ENCODE measurements around the gene TIAM2.

TIAM2 gene

DNA sequence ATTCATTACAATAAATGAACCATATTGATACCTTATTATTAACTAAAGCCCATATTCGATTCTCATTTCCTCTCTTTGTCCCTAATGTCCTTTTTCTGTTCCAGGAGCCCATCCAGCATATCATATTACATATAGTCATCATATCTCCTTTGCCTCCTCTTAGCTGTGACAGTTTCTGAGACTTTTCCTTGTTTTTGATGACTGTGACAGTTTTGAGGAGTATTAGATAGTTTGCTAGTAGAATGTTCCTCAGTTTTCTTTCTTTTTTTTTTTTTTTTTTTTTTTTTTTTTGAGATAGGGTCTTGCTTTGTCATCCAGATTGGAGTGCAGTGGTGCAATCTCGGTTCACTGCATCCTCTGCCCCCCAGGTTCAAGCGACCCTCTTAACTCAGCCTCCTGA, 61.6 kb downstream of the TIAM2 start:
- no peaks in the 10 kb centered on the region for H3K9me3 Mint-ChIP-seq
- peaks cover 24% of the 10 kb centered on the region for H3K27me3 Mint-ChIP-seq
- H3K27ac Mint-ChIP-seq = no peak overlapping the region
- DNase-seq (no peak), ATAC-seq (no peak)
- H3K4me1 Mint-ChIP-seq = peaks cover 4% of the 10 kb centered on the region
- no peak overlapping the region for H3K4me3 Mint-ChIP-seq

DNA sequence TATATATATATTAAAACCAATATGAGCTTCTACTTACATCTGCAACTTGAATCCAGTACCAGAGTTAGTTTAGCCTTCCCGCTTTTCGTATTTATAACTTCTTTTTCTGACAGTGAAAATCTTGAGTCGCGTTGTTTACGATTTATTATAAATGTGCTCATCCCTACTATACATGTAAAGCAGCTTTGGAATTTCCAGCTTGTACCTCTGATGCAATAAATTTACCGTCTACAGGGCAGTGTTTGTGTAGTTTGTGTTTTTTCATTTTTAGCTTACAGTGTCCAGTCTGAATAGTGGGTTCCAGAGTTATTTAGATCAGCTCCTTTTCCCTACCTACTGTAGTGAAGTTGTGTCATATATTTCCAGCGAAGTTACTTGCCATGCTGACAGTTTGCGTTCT, 66.3 kb downstream of the TIAM2 start:
- peaks cover 18% of the 10 kb centered on the region for H3K27me3 Mint-ChIP-seq
- H3K9me3 Mint-ChIP-seq = peaks cover 0 to 5% of the 10 kb centered on the region in 2 donors
- no peak for DNase-seq
- no peaks in the 10 kb centered on the region for H3K4me1 Mint-ChIP-seq
- ATAC-seq = no peak
- H3K4me3 Mint-ChIP-seq = no peak overlapping the region
- H3K27ac Mint-ChIP-seq = no peak overlapping the region

DNA sequence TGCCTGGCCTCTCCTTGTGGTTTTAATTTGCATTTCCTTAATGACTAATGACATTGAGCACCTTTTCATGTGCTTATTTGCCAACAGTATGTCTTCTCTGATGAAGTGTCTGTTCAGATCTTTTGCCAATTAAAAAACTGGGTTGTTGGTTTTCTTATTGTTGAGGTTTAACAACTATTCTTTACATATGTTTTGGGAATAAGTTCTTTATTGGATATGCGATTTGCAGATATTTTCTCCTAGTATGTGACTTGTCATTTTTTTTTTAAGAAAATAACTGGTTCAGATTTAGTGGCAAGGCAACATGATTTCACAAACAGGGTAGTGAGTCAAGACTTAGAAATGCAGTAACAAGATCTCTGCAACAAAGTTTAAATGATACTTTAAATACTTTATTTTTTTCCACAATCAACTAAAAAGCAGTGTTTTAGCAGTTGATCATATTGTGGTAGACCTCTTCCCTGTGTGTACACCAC, 67.8 kb downstream of the TIAM2 start:
- no peak for DNase-seq
- peaks cover 29% of the 10 kb centered on the region for H3K27me3 Mint-ChIP-seq
- no peak overlapping the region for H3K27ac Mint-ChIP-seq
- H3K4me3 Mint-ChIP-seq = no peak overlapping the region
- H3K9me3 Mint-ChIP-seq = peaks cover 0 to 5% of the 10 kb centered on the region in 2 donors
- no peaks in the 10 kb centered on the region for H3K4me1 Mint-ChIP-seq
- ATAC-seq = no peak

DNA sequence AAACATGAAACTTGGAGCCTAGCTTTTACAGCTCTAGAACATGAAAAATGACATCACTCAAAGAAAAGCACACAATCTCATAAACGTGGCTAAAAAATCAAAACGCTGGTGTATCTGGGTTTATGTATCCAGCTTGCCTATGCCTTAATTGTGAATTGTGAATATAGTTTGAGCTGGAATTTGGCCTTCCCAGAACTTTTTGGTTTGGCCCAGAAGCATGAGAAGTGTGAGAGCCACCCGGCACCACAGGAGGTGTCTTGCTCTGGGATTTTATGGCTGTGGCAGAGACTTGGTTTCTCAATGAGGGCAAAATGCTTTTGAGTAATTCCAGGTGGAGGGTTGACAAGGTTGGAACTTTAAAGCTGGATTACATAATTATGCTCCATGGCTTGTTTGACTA, 69.2 kb downstream of the TIAM2 start:
- no peak overlapping the region for H3K27ac Mint-ChIP-seq
- no peak for DNase-seq
- no peaks in the 10 kb centered on the region for H3K4me1 Mint-ChIP-seq
- no peak for ATAC-seq
- no peak overlapping the region for H3K4me3 Mint-ChIP-seq
- peaks cover 0 to 5% of the 10 kb centered on the region in 2 donors for H3K9me3 Mint-ChIP-seq
- H3K27me3 Mint-ChIP-seq = peaks cover 19% of the 10 kb centered on the region

DNA sequence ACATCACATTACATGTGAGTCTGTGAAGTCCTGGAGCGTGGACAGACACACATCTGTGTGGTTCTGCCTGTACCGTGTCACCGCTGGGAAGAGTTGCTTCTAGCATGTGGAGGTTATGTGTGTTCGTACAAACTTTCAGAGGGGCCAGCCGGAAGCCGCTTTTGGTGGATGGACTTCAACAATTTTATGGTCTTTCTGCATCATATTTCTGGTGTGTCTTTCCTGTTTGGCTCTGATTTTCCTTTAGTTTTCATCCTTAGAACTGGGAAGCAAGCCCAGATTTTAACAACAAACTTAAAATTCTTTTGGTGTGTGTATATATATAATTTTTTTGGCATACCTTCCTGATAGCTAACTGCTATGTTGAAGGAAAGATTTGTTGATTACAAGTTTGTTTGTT, 71.2 kb downstream of the TIAM2 start:
- Mint-ChIP-seq H3K9me3 (peaks cover 0 to 5% of the 10 kb centered on the region in 2 donors), H3K27ac (no peak overlapping the region), H3K27me3 (peaks cover 27% of the 10 kb centered on the region), H3K4me1 (no peaks in the 10 kb centered on the region), H3K4me3 (no peak overlapping the region)
- DNase-seq = no peak
- no peak for ATAC-seq

DNA sequence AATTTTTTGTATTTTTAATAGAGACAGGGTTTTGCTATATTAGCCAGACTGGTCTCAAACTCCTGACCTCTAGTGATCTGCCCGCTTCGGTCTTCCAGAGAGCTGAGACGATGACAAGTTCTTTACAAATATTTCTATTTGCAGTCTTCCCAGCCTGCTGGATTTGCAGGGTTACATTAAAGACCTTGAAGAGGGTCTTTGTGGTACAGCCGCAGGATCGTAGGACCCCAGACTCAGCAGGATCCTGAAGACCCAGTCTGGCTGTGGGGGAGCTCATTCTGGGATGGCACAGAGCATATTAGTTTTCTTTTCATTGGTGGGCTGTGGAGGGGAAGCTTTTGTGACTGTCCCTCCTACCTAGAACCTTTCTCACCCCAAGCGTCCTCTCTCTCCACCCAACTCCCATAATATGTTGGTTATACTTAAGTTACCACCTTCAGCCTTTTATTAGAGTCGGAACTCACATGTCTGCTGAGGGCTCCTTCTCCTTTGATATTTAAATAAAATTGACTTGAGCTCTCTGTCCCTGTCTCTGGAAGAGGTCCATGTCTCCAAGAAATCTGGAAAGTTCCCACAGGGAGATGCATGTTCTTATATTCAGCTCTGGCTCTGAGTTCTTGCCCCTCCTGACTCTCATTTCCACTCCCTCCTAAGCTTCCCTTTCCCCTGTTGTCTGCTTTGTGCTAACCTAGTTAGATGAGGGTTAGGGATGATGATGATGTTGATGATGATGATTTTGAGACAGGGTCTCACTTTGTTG, 72.0 kb downstream of the TIAM2 start:
- Mint-ChIP-seq H3K9me3 (peaks cover 0 to 5% of the 10 kb centered on the region in 2 donors), H3K4me3 (no peak overlapping the region)
- ATAC-seq = no peak

DNA sequence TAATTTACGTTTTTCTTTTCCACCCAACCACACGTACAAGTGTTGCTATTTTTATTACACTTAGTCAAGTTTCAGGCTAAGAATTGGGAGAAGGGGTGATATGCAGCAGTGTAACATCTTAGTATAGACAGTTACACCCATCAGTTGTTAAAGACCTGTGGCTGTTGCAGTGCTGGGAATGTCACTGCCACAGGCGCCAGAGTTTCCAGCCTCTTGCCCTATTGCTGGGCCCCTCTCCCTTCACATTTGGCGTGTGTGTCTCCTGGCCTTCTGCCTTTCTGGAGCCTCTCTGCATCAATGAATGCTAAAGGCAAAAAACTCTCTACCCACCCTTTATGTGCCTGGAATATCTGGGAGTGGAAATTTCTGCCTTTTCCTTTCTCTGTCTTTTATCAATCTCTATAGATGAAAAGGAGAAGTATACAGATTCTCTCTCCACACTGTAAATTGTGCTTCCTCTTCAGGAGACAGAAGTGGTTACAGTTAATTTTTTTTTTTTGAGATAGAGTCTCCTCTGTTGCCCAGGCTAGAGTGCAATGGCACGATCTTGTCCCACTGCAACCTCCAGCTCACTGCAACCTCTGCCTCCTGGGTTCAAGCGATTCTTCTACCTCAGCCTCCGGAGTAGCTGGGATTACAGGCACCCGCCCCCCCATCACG, 73.0 kb downstream of the TIAM2 start:
- Mint-ChIP-seq H3K4me3 (no peak overlapping the region), H3K4me1 (no peaks in the 10 kb centered on the region), H3K9me3 (no peaks in the 10 kb centered on the region), H3K27ac (no peak overlapping the region), H3K27me3 (peaks cover 40% of the 10 kb centered on the region)
- no peak for ATAC-seq
- DNase-seq = no peak

More for the DNA sequence above, 72.0 kb downstream of the TIAM2 start:
- Mint-ChIP-seq H3K4me1 (no peaks in the 10 kb centered on the region), H3K27ac (no peak overlapping the region), H3K27me3 (peaks cover 33% of the 10 kb centered on the region)
- no peak for DNase-seq

DNA sequence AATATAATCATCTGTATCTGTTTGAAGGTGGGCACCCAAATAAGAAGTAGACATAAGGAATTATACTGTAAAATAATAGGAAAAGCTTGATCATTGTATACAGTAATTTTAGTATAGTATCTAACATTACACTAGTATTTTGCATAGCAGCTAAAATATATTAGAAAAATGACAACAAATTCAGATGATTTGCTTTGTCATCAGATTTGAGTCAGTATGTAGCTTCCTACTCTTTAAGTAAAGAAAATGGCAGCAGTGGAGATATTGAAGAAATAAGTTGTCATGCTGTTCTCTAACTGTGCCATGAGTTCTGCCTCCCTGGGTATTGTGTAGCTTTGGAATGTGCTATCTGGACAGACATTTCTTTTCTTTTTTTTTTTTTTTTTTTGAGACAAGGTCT, 74.4 kb downstream of the TIAM2 start:
- H3K27me3 Mint-ChIP-seq = peaks cover 39% of the 10 kb centered on the region
- no peaks in the 10 kb centered on the region for H3K4me1 Mint-ChIP-seq
- no peak overlapping the region for H3K27ac Mint-ChIP-seq
- no peak overlapping the region for H3K4me3 Mint-ChIP-seq
- H3K9me3 Mint-ChIP-seq = no peaks in the 10 kb centered on the region
- no peak for DNase-seq
- no peak for ATAC-seq

DNA sequence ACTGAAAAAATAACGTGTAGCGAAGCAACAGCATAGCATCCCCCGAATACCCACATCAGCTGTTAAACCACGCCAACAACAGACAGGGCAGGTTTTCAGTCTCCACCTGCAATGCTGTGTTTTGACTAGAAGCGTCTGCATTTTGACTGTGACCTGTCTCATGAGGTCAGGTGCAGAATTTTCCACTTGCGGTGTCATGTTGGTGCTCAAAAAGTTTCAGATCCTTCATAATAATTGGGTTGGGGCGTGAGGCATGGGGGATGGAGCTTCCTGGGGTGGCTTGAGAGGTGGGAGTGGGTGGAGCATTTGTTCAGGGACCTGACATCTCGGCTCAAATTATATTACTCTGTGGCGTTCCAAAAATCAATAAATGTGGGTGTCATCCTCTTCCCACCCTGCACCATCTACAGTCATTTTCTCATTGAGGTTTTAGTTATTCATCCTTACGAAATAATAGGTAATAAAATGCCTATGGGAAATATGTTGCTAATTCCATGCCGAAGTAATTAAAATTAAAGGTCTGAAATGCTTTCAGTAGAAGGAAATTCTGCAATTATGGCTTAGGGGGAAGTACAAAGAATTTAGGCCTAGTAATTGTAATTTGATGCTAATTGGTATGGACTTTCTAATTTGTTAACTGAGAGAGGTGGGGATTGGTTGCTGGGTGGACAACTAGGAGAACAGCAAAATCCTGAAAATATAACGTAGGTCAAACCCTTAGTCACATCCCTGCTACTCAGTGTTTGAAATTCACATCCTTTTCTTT, 81.0 kb downstream of the TIAM2 start:
- ATAC-seq = no peak
- H3K27me3 Mint-ChIP-seq = peaks cover 23% of the 10 kb centered on the region
- no peak for DNase-seq
- H3K9me3 Mint-ChIP-seq = no peaks in the 10 kb centered on the region
- peaks cover 36% of the 10 kb centered on the region for H3K4me1 Mint-ChIP-seq
- H3K4me3 Mint-ChIP-seq = no peak overlapping the region
- no peak overlapping the region for H3K27ac Mint-ChIP-seq

DNA sequence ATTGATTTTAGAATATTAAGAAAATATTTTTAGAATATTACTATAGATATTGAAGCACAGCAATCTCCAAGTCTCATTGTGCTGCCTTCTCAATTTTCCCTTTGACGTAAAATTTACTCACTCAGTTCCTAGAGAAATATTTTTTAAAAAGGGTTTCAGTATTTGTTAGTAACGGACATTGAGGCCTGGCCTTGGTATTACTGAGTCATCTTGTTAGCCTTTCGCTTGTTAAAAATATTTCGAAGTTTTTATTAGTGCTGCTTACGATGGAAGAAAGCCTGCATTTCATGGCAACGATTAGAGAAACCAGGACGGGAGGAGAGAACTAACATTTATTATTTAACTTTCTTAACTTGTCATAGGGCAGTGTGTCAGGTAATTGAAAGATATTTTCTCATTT, 82.2 kb downstream of the TIAM2 start:
- ATAC-seq (no peak), DNase-seq (no peak)
- no peak overlapping the region for H3K4me3 Mint-ChIP-seq
- H3K9me3 Mint-ChIP-seq = no peaks in the 10 kb centered on the region
- peaks cover 36% of the 10 kb centered on the region for H3K4me1 Mint-ChIP-seq
- H3K27ac Mint-ChIP-seq = no peak overlapping the region
- peaks cover 22% of the 10 kb centered on the region for H3K27me3 Mint-ChIP-seq

DNA sequence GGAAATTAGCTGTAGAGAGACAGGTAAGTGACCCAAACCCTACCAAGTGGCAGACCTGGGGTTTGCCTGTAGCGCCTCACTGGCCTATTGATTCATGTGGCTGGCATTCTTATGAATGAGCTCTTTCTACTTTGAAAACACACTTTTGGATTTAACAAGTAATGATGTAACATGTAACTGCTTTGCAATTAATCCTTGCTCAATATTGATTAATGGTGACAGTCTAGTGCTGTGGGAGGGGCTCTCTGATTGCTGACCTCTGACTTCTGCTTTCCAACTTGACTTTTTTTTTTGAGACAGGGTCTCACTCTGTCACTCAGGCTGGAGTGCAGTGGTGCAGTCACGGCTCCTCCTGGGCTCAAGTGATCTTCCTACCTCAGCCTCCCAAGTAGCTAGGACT, 82.7 kb downstream of the TIAM2 start:
- H3K27ac Mint-ChIP-seq = no peak overlapping the region
- no peak for DNase-seq
- no peak for ATAC-seq
- no peaks in the 10 kb centered on the region for H3K9me3 Mint-ChIP-seq
- peaks cover 18% of the 10 kb centered on the region for H3K27me3 Mint-ChIP-seq
- H3K4me1 Mint-ChIP-seq = peaks cover 36% of the 10 kb centered on the region
- H3K4me3 Mint-ChIP-seq = no peak overlapping the region

DNA sequence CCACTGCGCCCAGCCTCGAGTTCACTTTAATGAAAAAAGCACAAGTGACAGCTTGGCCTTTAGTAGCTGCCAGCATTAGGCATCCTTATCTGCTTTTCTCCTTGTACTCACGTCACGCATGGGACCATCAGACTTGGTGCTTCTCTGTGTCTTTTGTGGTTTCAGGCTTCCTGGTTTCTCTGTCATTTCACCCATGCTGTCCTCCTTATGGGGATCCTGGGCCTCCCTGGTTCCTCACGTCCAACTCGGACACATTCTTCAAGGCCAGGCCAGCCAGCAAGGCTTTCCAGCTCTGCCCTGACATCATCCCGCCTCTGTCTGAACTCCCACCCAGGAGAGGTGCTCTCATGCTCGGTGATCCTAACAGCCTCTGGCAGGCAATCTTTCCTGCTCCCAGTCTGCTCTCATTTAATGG, 83.2 kb downstream of the TIAM2 start:
- ATAC-seq (no peak), DNase-seq (no peak)
- Mint-ChIP-seq H3K4me1 (peaks cover 36% of the 10 kb centered on the region), H3K4me3 (no peak overlapping the region), H3K9me3 (no peaks in the 10 kb centered on the region), H3K27me3 (peaks cover 17% of the 10 kb centered on the region), H3K27ac (no peak overlapping the region)

DNA sequence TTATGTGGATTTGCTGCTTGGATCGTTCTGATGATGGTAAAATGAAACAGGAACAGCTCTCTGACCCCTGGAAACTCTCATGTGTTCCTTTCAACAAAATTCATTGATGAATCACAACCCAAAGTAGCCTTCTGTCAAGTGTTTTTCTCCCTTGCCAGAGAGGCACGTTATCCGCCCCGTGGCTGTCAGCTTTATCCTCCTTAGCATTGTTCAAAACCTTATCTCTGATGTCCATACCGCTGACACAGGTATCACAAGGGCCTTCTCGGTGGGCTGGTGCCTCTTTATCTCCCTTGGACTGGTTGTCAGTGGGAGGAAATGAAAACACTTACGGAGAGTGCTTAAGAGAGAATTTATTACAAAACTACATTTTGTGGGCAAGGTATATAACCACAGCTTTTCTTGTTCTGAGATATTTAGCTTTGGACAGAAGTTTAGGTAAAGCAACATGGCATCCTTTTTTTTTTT, 84.9 kb downstream of the TIAM2 start:
- peak; percentile 2 to 35 for DNase-seq
- peak overlapping the region in 1 of 2 donors; percentile 90 for H3K27ac Mint-ChIP-seq
- no peaks in the 10 kb centered on the region for H3K9me3 Mint-ChIP-seq
- peaks cover 31% of the 10 kb centered on the region for H3K4me1 Mint-ChIP-seq
- H3K27me3 Mint-ChIP-seq = peaks cover 11% of the 10 kb centered on the region
- peak; percentile 84 for ATAC-seq
- H3K4me3 Mint-ChIP-seq = peak overlapping the region; percentile 54 to 68

DNA sequence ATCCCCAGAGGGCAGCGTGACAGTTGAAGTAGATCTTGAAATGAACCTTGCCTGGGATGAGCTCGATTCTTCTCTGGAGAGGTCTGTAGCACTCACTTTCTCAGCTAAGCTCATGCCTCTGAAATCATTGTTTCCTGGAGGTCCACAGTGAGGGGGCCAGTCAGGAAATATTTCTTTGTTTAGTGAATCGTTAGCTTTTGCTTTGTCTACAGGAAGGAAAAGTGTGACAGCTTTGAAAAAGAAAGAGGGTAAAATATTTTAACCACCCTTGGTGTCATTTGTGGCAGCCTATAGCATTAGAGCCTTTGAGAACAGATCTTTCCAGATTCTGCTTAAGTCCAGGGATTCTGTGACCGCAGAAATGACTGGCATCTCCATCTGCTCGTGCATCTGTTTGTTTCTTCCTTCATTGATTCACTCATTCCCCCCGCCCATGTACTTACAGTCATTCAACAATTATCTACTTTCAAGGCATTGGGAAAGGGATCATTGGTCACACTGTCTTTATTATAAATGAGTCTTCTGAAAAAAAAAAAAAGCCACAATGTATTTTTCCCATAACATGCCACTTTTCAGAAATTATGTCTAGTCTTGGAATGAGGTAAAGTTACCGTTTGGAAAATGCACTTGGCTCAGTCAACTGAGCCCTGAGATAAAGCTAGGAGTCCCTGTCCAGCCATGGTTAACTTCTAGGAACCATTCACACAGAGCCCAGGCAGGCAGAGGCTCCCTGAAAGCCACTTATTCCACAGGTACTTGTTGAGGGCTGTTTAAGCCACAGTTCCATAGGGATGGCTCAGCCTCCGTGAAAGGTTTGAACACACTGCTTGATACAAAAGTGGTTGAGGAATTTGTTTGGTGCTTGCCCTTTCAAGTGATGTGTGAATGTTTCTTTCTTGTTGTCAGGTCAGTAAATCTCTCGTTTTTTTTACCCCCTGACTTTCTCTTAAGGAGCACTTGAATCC, 86.0 kb downstream of the TIAM2 start:
- H3K4me1 Mint-ChIP-seq = peaks cover 25% of the 10 kb centered on the region
- no peak for ATAC-seq
- H3K27me3 Mint-ChIP-seq = peaks cover 9% of the 10 kb centered on the region
- DNase-seq = no peak
- H3K4me3 Mint-ChIP-seq = no peak overlapping the region
- no peaks in the 10 kb centered on the region for H3K9me3 Mint-ChIP-seq
- H3K27ac Mint-ChIP-seq = no peak overlapping the region

Data from stimulated activated naive CD8-positive, alpha-beta T cell treated with anti-CD3 and anti-CD28 coated beads, Interleukin-15, amount 100 ng/mL, for 72 hours (primary cell).